A549 treated with DMSO at 1 μM for 4 hours (cell line): ENCODE results near the gene PLEKHG3. TPM values are rescaled to one million over a fixed set of nuclear protein-coding genes. Genes with fewer than 3 reads are reported as not detected.

Source experiments
- total RNA-seq: library from RNA; stranded (reverse); fragments of 200-300 nt; extraction: Qiagen RNA extraction; gene quantifications from 5 replicates; pipeline ENCODE4 v1.2.3, GENCODE V29; 2022; ENCODE audit warnings: low read depth

Gene PLEKHG3
- 32.1 to 54.8 TPM (median 51.5 TPM) in 5 replicates for total RNA-seq

GRCh38 chr14:64704143-64704742, at the start of gene PLEKHG3:
TSS of gene PLEKHG3 (plus strand) at chr14:64704424. CDS start at chr14:64727632, 23,208 bp downstream.

Other genes starting within 250 kb of the PLEKHG3 start
- 0.42 to 0.52 TPM (median 0.45 TPM) in 5 replicates for gene AKAP5, start 238.9 kb upstream of the PLEKHG3 start, total RNA-seq
- gene ZBTB25, start 200.6 kb upstream of the PLEKHG3 start, total RNA-seq = 3.6 to 7.2 TPM (median 6.5 TPM) in 5 replicates
- gene ZBTB1, start 199.7 kb upstream of the PLEKHG3 start, total RNA-seq = 22.6 to 27.3 TPM (median 26.0 TPM) in 5 replicates
- 37.8 to 53.8 TPM (median 41.6 TPM) in 5 replicates for gene HSPA2, start 163.7 kb upstream of the PLEKHG3 start, total RNA-seq
- gene PPP1R36, start 154.5 kb upstream of the PLEKHG3 start, total RNA-seq = 0.21 to 0.57 TPM (median 0.38 TPM) in 5 replicates
- 0.80 to 1.1 TPM (median 1.00 TPM) in 5 replicates for gene SPTB, start 175.5 kb downstream of the PLEKHG3 start, total RNA-seq
- 75.3 to 114 TPM (median 79.0 TPM) in 5 replicates for gene CHURC1, start 210.0 kb downstream of the PLEKHG3 start, total RNA-seq
- 182 to 299 TPM (median 204 TPM) in 5 replicates for gene GPX2, start 238.3 kb downstream of the PLEKHG3 start, total RNA-seq